WI38 (cell line): ENCODE data around the gene BTBD7.

Experiments
- H3K4me3 ChIP-seq: 2 replicates; pipeline ENCODE4 v1.5.1; 2011; ENCODE audit warnings: low read depth, mild to moderate bottlenecking, control low read depth, low read length
- CTCF ChIP-seq: IDR thresholded peaks from 2 replicates; pipeline ENCODE4 v1.5.1; 2012; ENCODE audit warnings: low read depth, mild to moderate bottlenecking, control low read depth, low read length

The BTBD7 gene

DNA sequence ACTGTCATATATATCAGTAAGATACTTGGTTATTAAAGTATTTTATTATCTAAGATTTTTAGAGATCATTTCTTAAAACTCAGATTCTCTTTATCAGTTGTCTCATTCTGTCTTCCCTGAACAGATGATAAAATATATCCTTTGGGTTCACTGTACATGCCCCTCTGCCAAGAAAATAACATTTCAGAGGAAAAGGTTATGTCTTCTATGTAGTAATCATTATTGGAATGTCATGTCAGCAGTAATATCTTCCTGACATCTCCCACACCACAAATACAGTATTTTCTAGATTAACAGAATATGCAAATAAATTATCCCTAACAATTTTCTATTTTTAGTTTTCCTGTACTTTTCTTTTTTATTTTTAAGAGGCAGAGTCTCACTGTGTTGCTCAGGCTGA is 26.0 kb downstream of the BTBD7 start:
- TF ChIP-seq CTCF: no peak
- no peak overlapping the region for H3K4me3 ChIP-seq

DNA sequence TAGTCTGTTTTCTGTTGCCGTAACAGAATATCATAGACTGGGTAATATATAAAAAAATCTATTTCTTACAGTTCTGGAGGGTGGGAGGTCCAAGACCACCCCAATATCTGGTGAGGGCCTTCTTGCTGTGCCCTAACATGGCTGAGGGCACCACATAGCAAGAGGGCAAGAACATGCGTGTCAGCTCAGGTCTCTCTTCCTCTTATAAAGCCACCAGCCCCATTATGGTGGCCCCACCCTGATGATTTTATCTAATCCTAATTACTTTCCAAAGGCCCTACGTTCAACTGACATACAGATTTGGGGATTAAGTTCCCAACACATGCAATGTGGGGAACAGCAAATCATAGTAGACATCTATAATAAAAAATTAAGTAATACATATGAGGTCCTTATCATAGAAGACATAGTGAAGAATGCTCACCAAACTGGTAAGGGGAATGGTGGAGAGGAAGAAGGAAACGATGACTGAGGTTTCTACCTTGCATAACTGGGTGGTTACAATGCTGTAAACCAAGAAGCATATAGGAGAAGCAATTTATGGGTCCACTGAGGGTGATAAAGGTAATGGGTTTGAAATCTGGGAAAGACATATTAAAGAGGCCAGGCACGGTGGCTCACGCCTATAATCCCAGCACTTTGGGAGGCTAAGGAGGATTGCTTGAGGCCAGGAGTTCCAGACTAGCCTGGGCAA is 27.0 kb downstream of the BTBD7 start:
- no peak overlapping the region for H3K4me3 ChIP-seq
- TF ChIP-seq CTCF: no peak

DNA sequence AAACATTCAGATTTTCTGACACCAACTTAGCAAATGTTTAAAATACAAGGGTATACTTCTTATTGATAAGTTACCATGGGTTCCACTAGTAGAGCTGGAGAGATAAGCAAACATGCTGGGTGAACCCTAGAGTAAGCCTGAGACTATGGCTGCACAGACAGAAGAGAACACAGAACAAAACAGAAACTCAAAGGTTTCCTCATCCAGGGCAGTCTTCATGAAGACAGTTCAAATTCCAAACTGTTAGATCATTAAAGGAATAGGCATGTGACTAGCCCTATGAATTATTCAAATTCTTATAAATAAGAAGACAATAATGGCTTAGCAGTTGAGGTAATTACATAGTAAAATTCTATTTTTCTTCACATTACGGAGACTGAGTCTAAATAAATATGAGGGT is 28.1 kb downstream of the BTBD7 start:
- no peak for TF ChIP-seq CTCF
- H3K4me3 ChIP-seq: no peak overlapping the region

- no peak overlapping the region for H3K4me3 ChIP-seq
- no peak for TF ChIP-seq CTCF
These were observed 29.2 kb downstream of the BTBD7 start for GRCh38 chr14:93303659-93304058.

GRCh38 chr14:93302688-93303581 is 29.9 kb downstream of the BTBD7 start:
- TF ChIP-seq CTCF: no peak

DNA sequence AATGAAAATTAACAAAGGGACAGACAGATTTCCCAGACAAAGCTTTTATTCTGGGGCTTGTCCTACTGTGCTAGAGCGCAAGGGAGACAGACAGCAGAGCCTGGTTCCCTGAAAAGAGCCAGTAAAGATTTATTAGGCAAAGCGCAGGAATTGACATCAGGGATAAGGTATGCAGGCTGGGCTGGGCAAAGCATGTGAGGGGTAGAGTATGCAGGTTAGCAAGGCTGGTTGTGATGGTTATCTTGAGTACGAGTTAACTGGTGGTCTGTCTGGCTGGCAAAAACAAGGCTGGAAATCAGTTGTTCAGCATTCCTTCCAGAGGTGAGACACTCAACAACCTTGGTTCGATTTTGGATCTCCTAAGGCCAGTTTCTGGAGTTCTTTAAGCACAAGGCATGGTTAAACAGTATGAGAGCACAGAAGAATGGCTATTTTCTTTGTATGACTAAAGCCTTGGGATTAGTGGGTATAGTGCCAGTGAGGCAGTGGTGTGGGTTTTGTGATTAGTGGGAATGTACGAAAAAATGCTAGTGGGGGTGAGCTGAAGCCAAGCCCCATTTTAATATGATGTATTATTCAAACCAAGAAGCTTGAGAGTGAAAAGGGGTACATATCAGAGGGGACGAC is 30.9 kb downstream of the BTBD7 start:
- no peak for TF ChIP-seq CTCF
- H3K4me3 ChIP-seq: no peak overlapping the region

More at GRCh38 chr14:93302688-93303581, 29.9 kb downstream of the BTBD7 start:
- no peak overlapping the region for H3K4me3 ChIP-seq

- no peak overlapping the region for H3K4me3 ChIP-seq
- no peak for TF ChIP-seq CTCF
These were observed 33.0 kb downstream of the BTBD7 start for GRCh38 chr14:93299866-93300265.
